HG03025 (cell line): Measurements from ENCODE around the gene TXLNG.
"Not testable (repeated sequence)": the region's sequence is repeated elsewhere in the genome, so short reads cannot be mapped to it uniquely, and the experiment has no call there.

Experiments
- ATAC-seq: cut with Tn5 transposase; IDR thresholded peaks from one replicate; pipeline ENCODE4 v1.9.1; 2021; ENCODE audit warnings: mild to moderate bottlenecking, moderate library complexity; ENCODE audit not compliant: unreplicated experiment, low FRiP score

TXLNG gene

DNA sequence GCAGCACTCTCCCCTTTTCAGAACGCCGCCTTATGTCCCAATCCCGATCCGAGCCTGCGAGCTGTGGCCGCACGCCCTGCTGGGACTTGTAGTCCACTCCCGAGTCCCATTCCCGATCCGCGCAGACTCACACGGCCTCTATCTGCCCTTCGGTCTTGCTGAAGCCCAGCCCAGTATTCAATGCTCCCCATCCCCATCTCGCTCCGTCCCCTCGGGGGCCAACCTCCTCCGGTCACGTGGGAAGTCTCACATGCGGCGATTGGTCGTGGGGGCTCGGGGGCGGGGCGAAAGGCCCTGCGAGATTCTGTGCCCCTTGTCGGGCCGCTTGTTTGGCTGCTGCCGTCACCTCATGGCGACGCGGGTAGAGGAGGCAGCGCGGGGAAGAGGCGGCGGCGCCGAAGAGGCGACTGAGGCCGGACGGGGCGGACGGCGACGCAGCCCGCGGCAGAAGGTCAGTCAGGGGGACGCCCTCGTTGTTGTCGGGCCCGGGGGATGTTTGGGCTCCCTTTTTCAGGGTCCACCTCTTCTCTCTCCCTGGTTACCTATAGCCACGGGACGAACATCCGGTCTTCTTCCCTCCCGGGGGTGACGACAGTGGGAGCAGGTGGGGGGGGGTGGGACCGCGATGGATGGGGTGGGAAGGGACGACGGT lies at the start of gene TXLNG:
Gene TXLNG (plus strand): TSS at position 328 of the 652 bp plus-strand sequence. CDS start 22 bp downstream, at position 350.
- ATAC-seq = peak; percentile 100

- ATAC-seq = no peak
Observed at GRCh38 chrX:16737024-16737423, 49.2 kb upstream of the TXLNG start.

DNA sequence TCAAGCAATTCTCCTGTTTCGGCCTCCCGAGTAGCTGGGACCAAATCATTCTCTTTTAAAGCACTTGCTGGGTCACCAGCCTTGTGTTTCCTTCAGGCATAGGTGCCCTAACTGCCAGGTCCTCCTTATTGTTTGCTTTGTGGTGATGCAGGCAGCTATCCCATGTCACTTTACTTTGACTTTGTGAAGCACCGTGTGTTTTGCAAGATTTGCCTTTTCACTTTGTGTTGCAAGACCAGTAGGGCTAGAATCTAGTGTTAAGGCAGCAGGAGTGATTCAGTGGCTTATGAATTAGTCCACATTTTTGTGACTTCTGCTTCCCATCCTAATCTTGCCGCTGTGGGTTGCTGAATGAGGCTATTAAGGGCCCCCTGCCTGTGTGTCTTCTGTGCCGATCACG lies 46.7 kb upstream of the TXLNG start:
- no peak for ATAC-seq

- no peak for ATAC-seq
Observed at GRCh38 chrX:16743604-16744325, 42.5 kb upstream of the TXLNG start.

DNA sequence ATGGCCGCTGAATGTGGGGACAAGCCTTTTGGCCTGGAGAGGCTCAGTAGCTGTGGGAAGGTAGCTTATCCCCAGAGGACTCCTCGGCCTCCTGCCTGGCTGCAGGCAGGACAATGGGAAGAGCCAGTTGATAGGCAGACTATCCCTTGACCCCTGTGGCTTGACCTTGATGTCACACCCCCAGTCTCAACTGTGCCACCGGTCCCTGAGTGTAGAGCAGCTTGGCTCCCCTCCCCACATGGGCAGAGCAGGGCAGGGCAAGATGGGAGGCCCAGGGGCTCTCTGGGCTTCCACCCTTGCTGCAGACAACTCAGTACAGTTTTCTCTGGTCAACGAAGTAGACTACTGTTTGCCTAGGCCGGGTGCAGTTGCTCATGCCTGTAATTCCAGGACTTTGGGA lies 41.2 kb upstream of the TXLNG start:
- ATAC-seq = no peak

DNA sequence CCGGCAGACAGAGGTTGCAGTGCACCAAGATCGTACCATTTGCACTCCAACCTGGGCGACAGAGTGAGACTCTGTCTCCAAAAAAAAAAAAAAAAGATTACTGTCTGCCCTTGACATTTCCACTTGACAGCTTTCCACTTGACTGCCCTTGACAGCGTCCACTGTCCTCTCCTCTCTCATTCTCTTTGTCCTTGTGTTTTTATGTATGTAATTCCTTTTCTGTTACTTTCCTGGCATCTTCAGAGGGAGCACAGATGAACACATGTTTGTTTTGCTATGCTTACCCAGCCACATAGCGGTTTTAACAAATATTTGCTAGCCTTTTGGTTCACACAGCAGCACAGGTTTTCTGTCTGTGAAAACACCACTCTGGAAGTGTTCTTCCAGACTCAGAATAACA lies 40.6 kb upstream of the TXLNG start:
- ATAC-seq = no peak

- ATAC-seq = no peak
Observed at GRCh38 chrX:16748425-16748824, 37.8 kb upstream of the TXLNG start.

DNA sequence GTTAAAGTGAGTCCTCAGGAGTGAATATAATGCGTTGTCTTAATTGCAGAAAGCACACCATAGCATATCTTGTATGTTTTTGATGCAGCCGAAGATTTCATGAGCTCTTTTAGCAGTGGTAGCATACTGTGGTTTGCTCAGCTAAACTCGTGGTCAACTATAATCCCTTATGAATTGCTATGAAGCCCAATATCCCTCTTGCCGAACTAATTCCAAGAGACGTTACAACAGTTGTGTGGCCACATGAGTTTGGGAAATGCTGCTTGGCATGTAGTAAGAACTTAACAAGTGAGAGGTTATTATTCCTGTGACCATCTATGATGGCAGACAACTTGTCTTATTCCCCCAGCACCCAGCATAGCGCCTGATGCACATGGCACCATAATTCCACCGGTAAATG lies 36.1 kb upstream of the TXLNG start:
- no peak for ATAC-seq

GRCh38 chrX:16754019-16754418 lies 32.2 kb upstream of the TXLNG start:
- ATAC-seq = no peak

- ATAC-seq = no peak
Observed at GRCh38 chrX:16756724-16757123, 29.5 kb upstream of the TXLNG start.

- not testable (repeated sequence) for ATAC-seq
Observed at GRCh38 chrX:16761500-16761899, 24.8 kb upstream of the TXLNG start.

- ATAC-seq = no peak
Observed at GRCh38 chrX:16762579-16762978, 23.7 kb upstream of the TXLNG start.

DNA sequence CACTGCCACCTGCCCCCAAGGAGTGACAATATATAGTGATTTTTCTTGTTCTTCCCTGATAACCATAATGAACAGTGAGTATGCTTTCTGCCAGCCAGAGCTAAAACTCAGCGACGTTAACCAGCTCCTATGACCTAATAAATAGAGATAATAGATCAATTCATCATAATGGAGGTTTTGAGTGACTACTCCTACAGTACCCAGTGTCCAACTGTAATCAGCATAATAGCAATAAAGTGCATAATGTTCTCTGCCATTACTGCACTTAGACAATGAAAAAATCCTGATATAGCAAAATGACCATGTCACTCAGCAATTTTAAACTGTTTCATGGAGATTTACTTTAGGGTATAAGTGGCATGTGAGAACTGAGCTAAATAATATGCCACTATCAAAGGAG lies 20.7 kb upstream of the TXLNG start:
- no peak for ATAC-seq

DNA sequence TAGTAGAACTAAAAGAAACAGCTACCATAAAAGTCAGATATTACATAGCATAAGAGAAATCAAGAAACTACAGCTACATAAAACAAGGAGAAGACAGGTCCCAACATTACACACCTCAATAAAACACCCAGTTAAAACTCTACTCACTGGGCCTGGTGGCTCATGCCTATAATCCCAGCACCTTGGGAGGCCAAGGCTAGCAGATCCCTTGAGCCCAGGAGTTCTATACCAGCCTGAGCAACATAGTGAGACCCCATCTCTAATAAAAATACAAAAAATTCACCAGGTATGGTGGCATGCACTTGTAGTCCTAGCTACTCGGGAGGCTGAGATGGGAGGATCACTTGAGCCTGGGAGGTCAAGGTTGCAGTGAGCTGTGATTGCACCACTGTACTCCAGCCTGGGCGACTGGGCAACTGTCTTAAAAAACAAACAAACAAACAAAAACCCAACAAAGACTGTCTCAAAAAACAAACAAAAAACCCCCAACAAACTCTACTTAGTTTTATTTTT lies 15.2 kb upstream of the TXLNG start:
- ATAC-seq = no peak

DNA sequence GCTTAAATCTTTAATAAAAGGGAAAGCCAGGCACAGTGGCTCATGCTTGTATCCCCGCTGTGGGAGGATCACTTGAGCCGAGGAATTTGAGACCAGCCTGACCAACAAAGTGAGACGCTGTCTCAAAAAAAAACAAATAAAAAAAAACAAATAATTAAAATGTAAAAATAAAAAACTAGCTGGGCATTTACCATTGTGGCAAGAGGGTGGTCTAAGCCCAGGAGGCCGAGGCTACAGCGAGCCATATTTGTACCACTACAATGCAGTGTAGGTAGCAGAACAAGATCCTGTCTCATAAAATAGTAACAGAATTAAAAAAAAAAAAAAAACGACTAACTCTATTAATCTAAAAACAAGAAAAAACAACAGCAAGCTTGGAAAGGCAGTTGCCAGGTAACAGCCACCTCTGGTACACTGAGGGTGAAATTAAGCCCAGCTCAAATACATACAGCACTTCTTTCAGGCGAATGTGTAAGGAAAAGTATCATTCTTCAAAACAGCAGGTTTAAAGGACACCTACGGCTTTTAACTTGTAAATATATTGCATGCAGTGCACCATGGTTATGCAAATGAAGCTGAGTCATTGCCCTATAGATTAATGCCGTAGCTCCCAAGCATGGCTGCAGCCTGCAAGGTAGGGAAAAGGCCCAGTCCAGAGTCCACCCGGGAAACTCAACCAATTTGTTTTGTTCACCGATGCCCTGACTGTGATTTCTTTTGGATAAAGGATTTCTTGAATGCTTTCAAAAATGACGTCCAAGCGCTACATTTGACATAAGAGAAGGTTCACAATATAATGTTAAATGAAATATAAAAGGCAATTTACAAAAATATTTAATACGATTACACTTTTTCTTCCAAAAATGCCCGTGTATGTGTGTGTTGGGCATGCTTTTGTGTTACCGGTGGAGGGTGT lies 14.5 kb upstream of the TXLNG start:
- no peak for ATAC-seq

DNA sequence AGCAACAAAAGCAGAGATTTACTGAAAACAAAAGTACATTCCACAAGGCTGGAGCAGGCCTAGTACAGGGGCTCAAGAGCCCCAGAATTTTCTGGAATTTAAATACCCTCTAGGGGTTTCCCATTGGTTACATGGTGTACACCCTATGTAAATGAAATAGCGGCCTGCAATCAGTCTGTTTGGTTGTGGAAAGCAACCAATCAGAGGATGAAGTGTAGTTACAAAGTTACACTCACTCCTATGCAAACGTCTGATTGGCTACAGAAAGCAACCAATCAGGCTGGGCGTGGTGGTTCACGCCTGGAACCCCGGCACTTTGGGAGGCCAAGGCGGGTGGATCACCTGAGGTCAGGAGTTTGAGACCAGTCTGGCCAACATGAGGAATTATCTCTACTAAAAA lies 13.8 kb upstream of the TXLNG start:
- no peak for ATAC-seq

- no peak for ATAC-seq
Observed at GRCh38 chrX:16774746-16775145, 11.5 kb upstream of the TXLNG start.

GRCh38 chrX:16778545-16778944 lies 7.7 kb upstream of the TXLNG start:
- no peak for ATAC-seq

DNA sequence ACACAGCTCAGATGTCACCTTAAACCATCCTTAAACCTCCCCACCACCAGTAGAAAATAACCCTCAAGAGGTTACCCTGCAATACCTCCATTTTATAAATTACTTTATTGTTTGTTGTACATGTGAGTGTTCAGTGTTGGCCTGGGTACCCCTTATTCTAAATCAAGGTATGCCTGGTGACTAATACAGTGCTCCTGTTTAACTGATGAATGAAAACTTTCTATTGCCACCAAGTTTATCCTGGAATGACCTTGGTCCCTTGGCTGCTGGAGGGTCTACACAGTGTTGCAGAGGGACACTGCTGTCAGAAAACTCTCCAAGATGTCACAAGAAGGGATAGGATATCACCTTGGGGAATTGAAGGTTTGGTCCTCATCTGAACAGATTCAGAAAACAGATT lies 7.3 kb upstream of the TXLNG start:
- no peak for ATAC-seq

DNA sequence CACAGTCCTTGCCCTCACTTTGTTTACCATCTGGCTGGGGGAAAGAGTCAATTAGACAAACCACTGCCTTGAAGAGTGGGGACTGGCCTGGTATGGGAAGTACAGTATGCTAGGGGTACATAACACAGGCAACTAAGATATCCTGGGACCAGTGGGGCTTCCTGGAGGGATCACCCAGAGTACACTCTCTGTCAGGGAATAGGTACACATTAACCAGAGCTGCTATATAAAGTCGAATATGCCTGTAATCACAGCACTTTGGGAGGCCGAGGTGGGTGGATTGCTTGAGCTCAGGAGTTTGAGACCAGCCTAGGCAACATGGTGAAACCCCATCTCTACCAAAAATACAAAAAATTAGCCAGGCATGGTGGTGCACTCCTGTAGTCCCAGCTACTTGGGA lies 6.5 kb upstream of the TXLNG start:
- ATAC-seq = not testable (repeated sequence)

GRCh38 chrX:16783452-16783851 lies 2.8 kb upstream of the TXLNG start:
- no peak for ATAC-seq
